NCI-H2196 treated with DMSO at 0.1 percent for 48 hours (cell line): ENCODE results near the gene HIVEP2.

Experiments
- DNase-seq: peaks from one replicate; lab custom pipeline; 2025; ENCODE audit not compliant: unreplicated experiment; lab: John Stamatoyannopoulos, UW

The HIVEP2 gene

DNA sequence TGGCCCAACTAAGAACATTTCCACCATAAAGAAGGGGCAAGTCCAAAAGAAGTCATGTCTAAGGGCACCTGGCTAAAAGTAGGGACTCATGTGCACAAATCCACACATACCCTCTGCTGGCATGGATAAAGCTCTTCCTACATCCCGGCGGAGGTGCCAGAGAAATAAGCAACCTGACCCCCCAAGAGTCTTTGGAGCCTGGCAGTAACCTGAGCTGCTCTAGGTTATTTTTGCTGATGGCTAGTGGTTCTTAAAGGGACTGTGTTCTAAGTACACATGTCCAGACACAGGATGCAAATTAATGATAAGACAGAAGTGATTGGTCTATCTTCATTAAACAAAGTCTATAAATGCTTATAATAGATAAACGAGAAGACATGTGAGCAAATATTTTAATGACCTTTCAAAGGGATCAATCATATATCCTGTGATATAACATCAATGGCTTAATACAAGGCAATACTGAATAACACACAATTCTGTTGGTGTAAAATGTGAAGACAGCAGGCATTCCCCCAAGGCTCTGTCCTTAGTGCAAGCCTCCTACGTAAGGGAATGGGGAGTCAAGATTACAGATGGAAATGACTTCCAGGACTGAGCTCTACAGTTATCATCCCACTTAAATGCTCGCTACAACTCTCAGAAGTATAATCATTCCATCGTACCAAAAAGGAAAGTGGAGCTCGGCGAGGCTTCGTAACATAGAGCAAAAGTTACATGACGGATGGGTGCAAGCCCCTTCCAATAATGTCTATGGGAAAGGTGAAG, 52.5 kb downstream of the HIVEP2 start:
- DNase-seq = no peak

DNA sequence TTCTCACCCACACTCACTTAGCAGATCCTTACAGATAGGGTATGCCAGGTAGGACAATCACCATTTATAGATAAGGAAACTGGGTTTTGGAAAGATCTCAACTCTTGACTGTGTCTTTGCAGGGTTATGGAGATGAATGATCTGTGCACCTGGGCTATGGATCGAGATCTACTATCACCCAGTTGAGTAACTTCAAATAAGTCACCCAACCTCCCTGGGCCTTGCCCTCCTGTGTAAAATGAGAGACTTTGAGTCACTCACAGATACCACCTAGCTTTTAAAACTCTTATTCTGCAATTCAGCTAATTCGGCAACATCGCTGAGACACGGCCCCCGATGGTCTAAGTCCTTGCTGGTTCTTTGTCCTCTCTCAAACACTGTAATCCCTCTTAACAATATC, 53.5 kb downstream of the HIVEP2 start:
- no peak for DNase-seq

DNA sequence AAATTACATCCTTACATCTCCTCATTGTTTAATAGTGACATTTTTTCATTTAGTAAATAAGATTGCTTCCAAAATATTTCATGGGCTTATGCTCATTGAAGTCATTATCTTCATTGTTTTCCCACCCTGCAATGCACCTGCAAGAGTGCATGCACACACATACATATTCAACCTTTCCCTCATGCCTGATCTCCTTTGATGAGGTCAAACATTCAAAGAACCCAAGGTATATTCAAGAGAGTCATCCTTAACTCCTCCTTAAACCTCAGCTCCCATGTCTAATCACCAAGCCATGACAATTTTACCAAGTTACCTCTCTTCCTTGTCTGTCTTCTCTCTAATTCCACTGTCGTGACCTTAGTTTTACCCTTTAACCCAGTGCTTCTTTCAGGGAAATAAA, 56.5 kb downstream of the HIVEP2 start:
- no peak for DNase-seq

DNA sequence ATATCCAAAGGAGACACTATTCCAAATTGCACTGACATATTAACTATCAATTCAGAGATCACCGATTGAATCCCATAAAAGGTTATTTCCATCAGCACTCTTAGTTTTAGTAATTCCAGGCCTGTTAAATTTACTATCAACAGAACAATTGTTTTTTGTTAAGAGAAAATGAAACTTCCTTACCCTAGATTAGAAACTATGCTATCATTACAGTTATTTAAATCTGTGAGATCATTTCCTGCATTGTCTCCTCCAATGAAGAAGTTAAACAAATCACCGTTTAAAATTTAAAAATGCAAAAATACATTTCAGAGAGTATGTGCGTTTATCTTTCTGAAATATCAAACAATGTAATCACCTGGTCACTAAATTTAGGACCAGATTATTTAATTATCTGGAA, 57.5 kb downstream of the HIVEP2 start:
- no peak for DNase-seq

DNA sequence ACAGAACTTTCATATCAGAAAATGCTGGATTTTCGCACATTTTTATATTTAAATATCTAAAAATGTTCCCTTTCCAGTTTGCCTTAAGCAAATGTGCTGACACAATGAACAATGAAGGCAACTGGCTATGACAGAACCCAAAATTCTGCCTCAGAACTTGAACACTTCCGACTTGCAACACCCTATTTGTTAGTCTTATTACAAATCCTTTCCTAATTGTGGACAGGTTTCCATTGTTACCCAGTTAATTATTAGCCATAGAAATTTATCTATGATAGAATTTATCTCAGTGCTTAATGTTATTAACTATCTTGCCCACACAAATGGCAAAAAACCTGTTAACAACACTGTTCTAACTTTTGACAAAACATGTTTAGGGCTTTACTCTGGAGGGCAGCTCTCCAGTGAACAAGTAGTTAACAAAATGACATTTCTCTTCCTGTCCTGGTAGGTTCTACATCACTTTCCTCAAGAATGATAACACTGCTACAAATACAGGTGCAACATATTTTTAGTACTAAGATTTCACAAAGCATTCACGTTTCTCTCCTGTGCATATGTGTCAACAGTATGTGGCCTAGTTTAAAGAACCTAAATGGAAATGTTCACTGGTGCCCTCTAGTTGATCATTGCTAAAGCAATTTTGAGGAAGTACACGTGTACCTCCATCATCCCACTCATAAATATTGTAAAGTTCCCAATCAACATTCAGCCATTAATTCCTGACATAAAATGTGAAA, 58.4 kb downstream of the HIVEP2 start:
- no peak for DNase-seq

DNA sequence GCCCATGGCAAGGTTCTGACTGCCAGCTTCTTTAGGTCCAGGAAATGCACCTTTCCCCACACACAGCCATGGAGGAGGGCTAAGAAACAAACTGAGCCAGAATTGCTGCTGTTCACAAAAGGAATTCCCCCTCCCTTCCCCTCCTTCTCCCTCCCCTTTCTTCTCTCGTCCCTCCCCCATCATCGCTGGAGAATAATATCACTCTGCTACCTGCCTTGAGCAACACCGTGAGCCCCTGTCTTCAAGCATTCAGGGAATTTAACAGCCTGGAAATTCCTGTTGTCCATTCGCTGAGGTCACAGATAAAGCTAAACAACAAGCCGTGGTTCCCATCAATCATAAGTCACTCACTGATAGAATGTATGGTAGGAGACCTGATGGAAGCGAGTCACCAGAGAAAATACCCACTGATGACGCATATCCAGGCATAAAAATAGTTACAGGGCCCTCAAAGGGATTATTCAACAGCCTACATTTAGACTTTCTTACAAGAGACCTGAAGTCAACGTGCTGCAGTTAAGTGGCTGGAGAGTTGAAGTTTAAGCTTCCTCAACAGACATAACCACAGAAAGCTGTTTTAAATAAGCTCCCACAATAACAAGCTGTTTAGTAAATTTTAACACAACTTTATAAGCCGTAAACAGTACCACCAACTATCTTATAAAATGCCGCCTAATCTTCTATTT, 59.7 kb downstream of the HIVEP2 start:
- no peak for DNase-seq

DNA sequence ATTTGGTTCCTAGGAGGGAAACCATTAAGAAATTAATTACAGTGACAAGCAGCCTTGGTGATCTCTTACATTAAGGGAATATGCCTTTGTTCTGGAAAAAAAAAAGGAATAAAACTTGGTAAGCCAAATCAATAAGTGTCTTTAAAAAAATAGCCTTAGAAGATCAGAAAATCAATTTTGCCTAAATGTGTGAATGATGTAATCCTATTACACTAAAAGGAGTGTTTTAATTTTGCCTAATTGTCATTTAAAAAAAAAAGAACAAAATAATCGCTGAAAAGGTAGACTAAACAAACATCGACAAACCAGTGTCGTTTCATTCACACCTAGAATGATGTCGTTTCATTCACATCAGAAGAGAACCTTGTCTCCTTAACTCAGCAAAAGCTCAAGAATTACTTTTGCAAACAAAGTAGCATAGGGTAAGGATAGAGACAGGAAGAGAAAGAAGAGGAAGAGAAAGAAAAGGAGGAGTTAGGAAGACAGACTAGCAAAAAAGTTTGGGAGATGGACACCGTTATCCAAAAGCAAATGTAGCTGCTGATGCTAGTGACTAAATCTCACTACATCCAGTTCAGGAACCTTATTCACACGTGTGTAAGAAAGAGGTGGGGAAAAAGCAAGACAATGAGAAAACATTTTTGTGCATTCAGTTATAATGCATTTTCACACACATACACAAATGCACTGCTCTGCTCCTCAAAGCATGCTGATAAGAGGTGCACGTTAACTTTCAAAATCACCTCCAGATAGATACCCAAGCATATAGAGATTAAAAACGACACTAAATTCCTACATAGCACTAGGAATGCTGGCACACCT, 60.6 kb downstream of the HIVEP2 start:
- DNase-seq = no peak

DNA sequence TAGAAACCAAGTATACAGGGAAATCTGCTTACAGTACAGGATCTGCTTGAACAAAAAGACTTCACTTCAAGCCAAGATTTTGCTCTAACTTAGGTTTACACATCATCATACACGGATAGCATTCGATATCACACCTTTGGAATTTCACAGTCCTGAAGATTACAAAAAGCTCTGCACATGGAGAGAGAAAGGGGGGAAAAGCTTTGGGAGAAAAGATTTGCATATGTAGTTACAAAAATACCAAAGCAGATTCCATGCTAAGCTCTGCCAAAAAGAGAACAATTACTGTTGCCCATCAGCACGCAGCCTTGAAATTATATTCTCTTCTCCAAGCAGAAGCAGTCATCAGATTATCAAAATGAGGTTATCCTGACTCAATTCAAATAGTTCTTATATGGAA, 62.0 kb downstream of the HIVEP2 start:
- no peak for DNase-seq

DNA sequence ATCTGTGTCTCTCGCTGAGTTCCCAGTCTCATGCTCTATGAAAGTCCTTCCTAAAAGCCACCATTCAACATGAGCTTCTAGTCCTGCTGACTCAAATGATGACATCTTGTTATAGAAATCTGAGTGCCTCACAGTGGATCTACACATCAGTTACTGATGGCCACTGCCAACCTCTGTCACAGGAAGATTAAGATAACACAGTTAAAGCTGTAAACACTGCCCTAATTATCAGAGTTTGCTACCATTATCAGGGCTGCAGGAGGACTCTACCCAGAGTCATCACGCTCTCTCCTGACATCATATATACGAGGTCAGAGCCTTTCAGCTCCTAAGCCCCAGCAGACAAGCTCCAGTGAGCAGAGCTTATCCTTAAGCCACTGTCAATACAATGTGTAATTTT, 63.2 kb downstream of the HIVEP2 start:
- no peak for DNase-seq

DNA sequence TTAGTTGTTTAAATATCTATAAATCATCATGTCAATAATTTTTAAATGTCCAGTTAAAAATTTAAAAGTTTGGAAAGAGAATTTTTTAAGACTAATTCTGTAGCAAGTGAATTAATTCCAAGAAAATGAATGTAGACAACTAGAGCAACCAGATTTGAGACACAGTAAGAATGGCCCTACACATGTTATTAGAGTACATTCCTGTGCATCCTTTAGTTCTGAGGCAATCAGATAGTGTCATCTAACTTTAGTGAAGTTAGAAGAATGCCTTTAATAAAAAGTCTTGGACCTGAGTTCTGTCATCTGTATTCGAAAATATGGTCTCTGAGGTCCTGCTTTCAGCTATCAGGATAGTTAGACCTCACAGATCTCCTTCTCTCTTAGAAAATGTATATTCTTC, 63.7 kb downstream of the HIVEP2 start:
- DNase-seq = no peak

DNA sequence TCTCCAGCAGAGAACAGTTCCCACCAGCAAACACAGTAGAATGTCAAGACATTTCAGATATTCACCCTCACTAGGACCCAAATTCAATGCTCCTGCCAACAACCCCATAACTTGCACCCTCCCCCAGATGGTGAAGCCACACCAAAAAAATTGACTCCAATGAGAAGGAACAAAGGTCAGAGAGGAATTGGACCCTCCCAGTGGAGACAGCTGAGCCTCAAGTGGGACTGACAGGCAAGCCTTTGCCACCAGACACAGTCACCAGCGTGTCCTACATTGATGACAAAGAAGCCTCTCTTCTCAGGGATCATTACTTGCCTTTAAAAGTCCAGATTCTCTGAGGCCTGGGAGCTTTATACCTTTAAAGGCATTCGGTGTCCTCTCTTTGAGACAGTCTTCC, 64.8 kb downstream of the HIVEP2 start:
- no peak for DNase-seq

DNA sequence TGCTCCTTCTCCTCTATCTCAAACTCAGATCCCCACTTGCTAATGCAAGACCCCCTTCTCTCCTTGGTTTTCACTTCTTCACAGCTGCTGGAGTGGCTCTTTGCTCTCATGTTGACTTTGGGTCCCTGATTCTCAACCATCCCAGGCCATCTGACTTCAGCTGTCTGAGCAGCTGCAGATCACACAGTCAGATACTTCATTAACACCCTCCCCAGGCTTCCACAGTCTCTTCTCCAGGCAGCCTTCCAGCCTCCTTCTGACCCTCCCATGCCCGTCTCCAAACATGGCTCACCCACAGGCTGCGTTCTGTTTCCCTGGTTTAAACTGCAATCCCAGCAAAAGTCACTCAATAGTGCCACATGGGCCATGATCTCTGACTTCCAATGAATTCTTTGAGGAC, 65.4 kb downstream of the HIVEP2 start:
- no peak for DNase-seq

DNA sequence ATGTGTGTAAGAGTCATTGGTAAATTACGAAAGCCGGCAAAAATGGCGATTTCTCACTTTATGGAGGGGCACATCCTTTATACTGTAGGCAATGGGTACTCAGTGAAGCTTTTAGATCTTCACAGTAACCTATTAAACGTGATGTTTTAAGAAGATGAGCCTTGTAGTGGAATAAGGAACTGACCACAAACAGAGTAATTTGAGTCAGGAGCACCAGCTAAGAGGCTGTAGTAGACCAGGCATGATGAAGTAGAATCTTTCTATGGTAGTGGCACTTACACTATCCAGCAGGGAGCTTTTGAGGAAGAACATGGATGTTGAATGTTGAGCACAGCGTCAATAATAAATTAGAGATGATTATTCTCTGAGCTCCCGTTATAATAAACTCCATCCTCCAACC, 65.9 kb downstream of the HIVEP2 start:
- DNase-seq = no peak

DNA sequence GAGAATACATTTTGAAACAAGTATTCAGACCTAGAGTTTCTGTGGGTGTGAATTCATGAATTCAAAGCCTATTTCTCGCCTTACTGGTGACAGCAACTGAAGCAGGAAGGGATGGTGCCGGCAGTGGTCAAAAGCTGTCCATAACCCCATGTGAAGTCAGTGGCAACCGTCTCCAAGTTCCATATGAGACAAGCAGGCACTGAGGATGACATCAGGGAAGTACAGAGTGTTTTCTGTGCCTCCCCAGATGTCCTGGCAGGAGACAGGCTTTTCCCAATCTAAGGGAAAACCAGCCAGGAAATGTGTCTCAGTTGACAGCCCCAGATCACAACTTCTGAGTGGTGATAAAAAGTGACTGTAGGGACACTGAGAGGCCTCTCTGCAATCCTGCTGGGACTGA, 66.6 kb downstream of the HIVEP2 start:
- DNase-seq = no peak

DNA sequence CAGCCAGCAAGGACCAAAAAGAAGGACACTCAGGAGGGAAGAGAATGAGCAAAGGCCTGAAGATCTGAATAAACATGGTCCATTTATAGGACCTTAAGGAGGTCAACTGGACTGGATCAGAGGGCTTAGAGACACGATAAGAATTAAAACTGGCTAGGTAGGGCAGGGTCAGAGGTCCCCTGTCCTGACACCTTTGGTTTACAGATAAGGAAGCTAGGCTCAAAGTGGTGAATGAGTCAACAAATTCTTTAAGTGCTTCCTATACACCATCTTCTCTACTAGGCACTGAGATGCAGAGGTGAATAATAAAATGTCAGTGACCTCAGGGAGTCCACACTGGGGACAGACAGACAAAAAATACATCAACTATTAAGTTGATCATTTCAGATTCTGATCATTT, 70.3 kb downstream of the HIVEP2 start:
- DNase-seq = no peak

DNA sequence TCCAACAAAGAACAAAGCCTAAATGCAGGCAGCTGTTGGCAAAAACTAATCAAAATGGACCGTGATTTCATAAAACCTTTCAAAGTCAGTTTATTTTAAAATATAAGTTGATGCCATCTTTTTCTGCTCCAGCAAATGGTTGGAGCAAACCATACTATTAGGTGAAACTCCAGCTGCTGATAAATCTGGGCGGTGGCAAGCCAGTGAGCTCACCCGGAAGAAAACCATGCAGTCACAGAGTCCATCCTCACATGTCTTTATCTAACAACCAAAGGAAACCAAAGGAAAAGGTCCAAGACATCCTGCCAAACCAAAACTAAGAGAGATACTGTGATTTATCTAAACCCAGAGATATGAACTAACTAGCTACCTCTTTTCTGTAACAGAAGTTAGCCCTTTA, 72.6 kb downstream of the HIVEP2 start:
- no peak for DNase-seq

DNA sequence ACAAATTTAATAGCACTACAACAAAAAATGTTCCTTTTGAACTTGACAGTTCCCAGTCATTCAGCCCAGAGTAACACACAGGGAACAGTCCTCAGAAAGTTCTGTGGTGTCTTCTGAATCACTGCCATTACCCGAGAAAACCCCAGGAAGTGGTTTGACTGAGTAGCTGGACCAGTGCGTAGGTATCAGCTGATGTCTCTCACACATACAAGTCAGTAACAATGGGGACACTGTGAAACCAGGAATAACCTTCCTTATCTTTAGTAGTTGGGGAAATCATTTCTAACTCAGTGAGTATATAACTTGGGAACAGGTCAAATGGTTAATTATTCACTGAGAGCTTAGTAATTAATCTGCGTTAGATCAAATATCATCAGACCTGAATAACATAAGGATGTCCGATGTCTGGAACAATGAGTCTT, 73.1 kb downstream of the HIVEP2 start:
- DNase-seq = no peak

DNA sequence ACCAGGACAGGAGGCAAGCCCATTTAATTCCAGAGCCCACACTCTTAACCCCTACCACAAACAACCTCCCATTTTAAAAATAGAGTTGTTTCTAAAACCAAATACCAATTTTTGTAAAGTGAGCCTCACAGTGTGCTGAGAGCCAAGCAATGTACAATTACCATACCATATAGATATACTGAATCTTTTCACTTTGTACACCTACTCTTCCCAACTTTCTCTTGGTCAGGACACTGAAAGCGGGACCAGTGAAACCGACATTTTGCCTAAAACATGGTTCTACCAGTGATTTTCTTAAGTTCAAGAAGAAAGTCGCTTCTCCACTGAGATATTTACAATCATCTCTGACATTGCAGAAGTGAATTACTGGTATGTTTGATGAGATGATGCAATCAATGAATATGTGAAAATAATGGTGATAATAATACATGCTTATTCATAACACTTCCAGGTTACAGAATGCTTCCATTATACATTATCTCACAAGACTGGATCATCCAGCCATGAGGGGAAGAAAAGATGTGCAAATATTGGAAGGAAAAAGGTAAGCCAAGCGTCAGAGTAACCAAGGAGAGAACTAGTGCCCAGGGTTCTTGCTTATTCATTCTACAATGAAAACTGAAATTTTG, 74.1 kb downstream of the HIVEP2 start:
- DNase-seq = no peak

DNA sequence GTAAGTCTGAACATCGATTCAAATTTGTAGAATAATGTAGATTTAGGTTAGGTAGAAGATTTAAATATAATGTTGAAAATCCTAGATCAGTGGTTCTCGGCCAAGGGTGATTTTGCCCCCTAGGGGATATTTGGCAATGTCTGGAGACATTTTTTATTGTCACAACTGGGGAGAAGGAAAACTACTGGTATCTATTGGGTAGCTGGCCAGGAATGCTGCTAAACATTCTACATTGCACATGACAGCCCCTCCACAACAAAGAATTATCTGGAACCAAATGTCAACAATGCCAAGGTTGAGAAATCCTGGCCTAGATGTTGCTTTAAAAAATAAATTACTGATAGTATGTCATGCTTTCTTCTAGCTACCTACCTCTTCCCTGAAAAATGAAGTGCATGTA, 76.1 kb downstream of the HIVEP2 start:
- DNase-seq = no peak

DNA sequence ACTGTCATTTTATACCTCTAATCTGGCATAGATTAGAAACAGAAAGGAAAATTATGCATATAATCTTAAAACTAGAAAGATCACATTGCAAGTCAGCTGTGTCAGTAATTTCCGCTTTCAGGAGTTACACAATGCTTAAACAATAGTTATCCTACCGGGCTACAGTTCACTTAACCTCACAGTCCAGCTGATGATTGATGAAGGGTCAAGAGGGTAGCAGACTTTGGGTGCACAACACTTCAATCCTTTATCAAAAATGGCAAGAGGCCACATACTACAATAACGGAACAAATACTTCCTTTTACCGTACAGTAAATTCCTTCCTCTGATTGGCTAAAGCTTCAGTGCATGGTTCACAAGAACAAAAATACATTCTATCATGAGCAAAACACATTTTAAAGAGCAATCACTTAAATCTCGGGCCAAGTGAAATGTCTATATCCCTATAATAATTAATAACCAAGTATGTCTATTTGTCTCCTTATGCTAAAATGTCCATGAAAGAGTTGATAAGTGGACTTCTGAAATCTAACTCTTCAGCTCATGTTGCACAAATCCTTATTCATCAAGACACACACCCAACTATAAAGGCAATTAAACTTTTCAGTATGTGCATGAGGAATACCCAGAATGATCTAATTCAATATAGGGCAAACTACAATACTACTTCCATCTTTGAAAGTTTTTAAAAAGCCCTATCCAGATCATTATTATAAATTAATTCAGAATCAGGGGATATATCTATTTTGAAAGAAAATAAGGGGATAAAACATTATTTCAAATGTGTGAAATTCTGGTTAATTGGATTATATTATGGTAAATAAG, 76.8 kb downstream of the HIVEP2 start:
- DNase-seq = no peak
